Trophoblast cell (in vitro differentiated cells and primary cell): ENCODE measurements around the gene ZMAT2.

Source experiments
- DNase-seq, 2 donors: peaks; one replicate each; pipeline ENCODE4 v3.0.0-alpha.2; 2016
- H2AFZ ChIP-seq: 2 replicates; pipeline ENCODE4 v1.6.1; 2013; ENCODE audit warnings: low read length, moderate library complexity, mild to moderate bottlenecking; ENCODE audit not compliant: insufficient read depth, poor library complexity
- H2AK5ac ChIP-seq: 2 replicates; pipeline ENCODE4 v1.6.1; 2013; ENCODE audit warnings: mild to moderate bottlenecking, low read length
- H2BK120ac ChIP-seq: 2 replicates; pipeline ENCODE4 v1.6.1; 2013; ENCODE audit warnings: low read length, mild to moderate bottlenecking, moderate library complexity; ENCODE audit not compliant: insufficient read depth, poor library complexity
- H2BK12ac ChIP-seq: 2 replicates; pipeline ENCODE4 v1.6.1; 2013; ENCODE audit warnings: mild to moderate bottlenecking, low read length, moderate library complexity
- H2BK5ac ChIP-seq: 2 replicates; pipeline ENCODE4 v1.6.1; 2013; ENCODE audit warnings: low read length, low read depth, moderate library complexity, mild to moderate bottlenecking; ENCODE audit not compliant: poor library complexity
- H3K14ac ChIP-seq: 2 replicates; pipeline ENCODE4 v1.6.1; 2013; ENCODE audit warnings: mild to moderate bottlenecking, low read length
- H3K18ac ChIP-seq: 2 replicates; pipeline ENCODE4 v1.6.1; 2013; ENCODE audit warnings: mild to moderate bottlenecking, low read length
- H3K23ac ChIP-seq: 2 replicates; pipeline ENCODE4 v1.6.1; 2013; ENCODE audit warnings: low read length
- H3K27ac ChIP-seq: 2 replicates; pipeline ENCODE4 v1.5.1; 2013; ENCODE audit warnings: low read depth, mild to moderate bottlenecking, inconsistent platforms, low read length, moderate library complexity
- H3K27me3 ChIP-seq: 2 replicates; pipeline ENCODE4 v1.6.1; 2013; ENCODE audit warnings: inconsistent platforms, mild to moderate bottlenecking, low read length, moderate library complexity; ENCODE audit not compliant: insufficient read depth
- H3K36me3 ChIP-seq, 2 experiments: 1 replicate in 1 of 2; 2 replicates in 1 of 2; pipeline ENCODE4 v1.6.1; 2013; ENCODE audit warnings: low read length in 2 of 2, mild to moderate bottlenecking in 2 of 2, moderate library complexity in 1 of 2; ENCODE audit not compliant: insufficient read depth in 2 of 2, control insufficient read depth in 1 of 2
- H3K4ac ChIP-seq: 2 replicates; pipeline ENCODE4 v1.6.1; 2013; ENCODE audit warnings: low read depth, mild to moderate bottlenecking, low read length, moderate library complexity
- H3K4me1 ChIP-seq, 2 experiments: 1 replicate in 1 of 2; 2 replicates in 1 of 2; pipeline ENCODE4 v1.6.1; 2013; ENCODE audit warnings: low read length in 2 of 2, mild to moderate bottlenecking in 2 of 2, moderate library complexity in 1 of 2; ENCODE audit not compliant: insufficient read depth in 2 of 2, control insufficient read depth in 1 of 2
- H3K4me2 ChIP-seq: 2 replicates; pipeline ENCODE4 v1.6.1; 2013; ENCODE audit warnings: inconsistent platforms, mild to moderate bottlenecking, low read length, moderate library complexity
- H3K4me3 ChIP-seq: 2 replicates; pipeline ENCODE4 v1.5.1; 2013; ENCODE audit warnings: mild to moderate bottlenecking, low read depth, low read length, inconsistent platforms
- H3K79me1 ChIP-seq: one replicate; pipeline ENCODE4 v1.6.1; 2013; ENCODE audit warnings: low read length
- H3K79me2 ChIP-seq: 2 replicates; pipeline ENCODE4 v1.6.1; 2013; ENCODE audit warnings: low read length, mild to moderate bottlenecking; ENCODE audit not compliant: control insufficient read depth, insufficient read depth, poor library complexity
- H3K9ac ChIP-seq: 2 replicates; pipeline ENCODE4 v1.6.1; 2013; ENCODE audit warnings: mild to moderate bottlenecking, low read length
- H3K9me3 ChIP-seq: 2 replicates; pipeline ENCODE4 v1.6.1; 2013; ENCODE audit warnings: low read depth, mild to moderate bottlenecking, control low read depth, inconsistent platforms, low read length; ENCODE audit not compliant: insufficient read depth
- H4K12ac ChIP-seq: 2 replicates; pipeline ENCODE4 v1.6.1; 2013; ENCODE audit warnings: low read depth, mild to moderate bottlenecking, low read length, moderate library complexity
- H4K8ac ChIP-seq: 2 replicates; pipeline ENCODE4 v1.6.1; 2013; ENCODE audit warnings: low read depth, mild to moderate bottlenecking, low read length, moderate library complexity
- H4K91ac ChIP-seq: one replicate; pipeline ENCODE4 v1.6.1; 2013; ENCODE audit warnings: low read depth, mild to moderate bottlenecking, low read length, moderate library complexity
- WGBS: extraction: QIAGEN DNeasy Blood & Tissue Kit; methylation state at CpG from one replicate; pipeline ENCODE4 v1.1.7; 2013; ENCODE audit warnings: missing lambda C conversion rate; ENCODE audit not compliant: insufficient read length, insufficient coverage; ENCODE audit errors: extremely low coverage; 5-methylcytosine and 5-hydroxymethylcytosine counted together

Gene ZMAT2

GRCh38 chr5:140678993-140679392 lies 21.3 kb upstream of the ZMAT2 start:
- peaks cover 3% of the 10 kb centered on the region for H3K9me3 ChIP-seq
- H2AK5ac ChIP-seq, result no peak overlapping the region
- H3K4me2 ChIP-seq, result no peak overlapping the region
- H2BK12ac ChIP-seq, result no peak overlapping the region
- no peak overlapping the region for H3K18ac ChIP-seq
- H3K23ac ChIP-seq, result no peak overlapping the region
- H3K4me3 ChIP-seq, result no peak overlapping the region
- peaks cover 33 to 67% of the 10 kb centered on the region in 2 experiments for H3K36me3 ChIP-seq
- no peak overlapping the region for H4K8ac ChIP-seq
- H2BK120ac ChIP-seq, result no peak overlapping the region
- no peak for DNase-seq
- no peak overlapping the region for H3K4ac ChIP-seq
- no peak overlapping the region for H4K12ac ChIP-seq
- no peak overlapping the region for H2BK5ac ChIP-seq
- no peaks in the 10 kb centered on the region for H3K27me3 ChIP-seq
- no peak overlapping the region for H2AFZ ChIP-seq
- H4K91ac ChIP-seq, result no peak overlapping the region
- no peaks in the 10 kb centered on the region for H3K79me2 ChIP-seq
- H3K9ac ChIP-seq, result no peak overlapping the region
- no peaks in the 10 kb centered on the region for H3K79me1 ChIP-seq
- no peak overlapping the region for H3K27ac ChIP-seq
- WGBS, result no CpG with 5 or more reads among the region's 7 CpGs
- no peak overlapping the region for H3K14ac ChIP-seq
- no peaks in the 10 kb centered on the region for H3K4me1 ChIP-seq

GRCh38 chr5:140690376-140690932 lies 9.8 kb upstream of the ZMAT2 start:
- H3K36me3 ChIP-seq, result peaks cover 28 to 33% of the 10 kb centered on the region in 2 experiments
- H2BK12ac ChIP-seq, result no peak overlapping the region
- H2AFZ ChIP-seq, result peak overlapping the region; percentile 18
- peak overlapping the region; percentile 85 for H4K12ac ChIP-seq
- H2BK120ac ChIP-seq, result no peak overlapping the region
- peaks cover 3 to 4% of the 10 kb centered on the region in 2 experiments for H3K4me1 ChIP-seq
- DNase-seq, result peak in 1 of 2 donors; percentile 7
- H3K27me3 ChIP-seq, result no peaks in the 10 kb centered on the region
- peak overlapping the region; percentile 82 for H3K9ac ChIP-seq
- H3K4me3 ChIP-seq, result peak overlapping the region; percentile 86
- H3K4me2 ChIP-seq, result peak overlapping the region; percentile 91
- peak overlapping the region; percentile 4 for H2BK5ac ChIP-seq
- H3K79me2 ChIP-seq, result peaks cover 10% of the 10 kb centered on the region
- H3K79me1 ChIP-seq, result peaks cover 7% of the 10 kb centered on the region
- H3K23ac ChIP-seq, result no peak overlapping the region
- peak overlapping the region; percentile 52 for H3K14ac ChIP-seq
- H3K27ac ChIP-seq, result peak overlapping the region; percentile 61
- H3K4ac ChIP-seq, result peak overlapping the region; percentile 13
- no peak overlapping the region for H2AK5ac ChIP-seq
- H4K91ac ChIP-seq, result peak overlapping the region; percentile 15
- no CpG with 5 or more reads among the region's 8 CpGs for whole genome bisulfite sequencing
- H3K18ac ChIP-seq, result peak overlapping the region; percentile 51
- peak overlapping the region; percentile 75 for H4K8ac ChIP-seq
- H3K9me3 ChIP-seq, result no peaks in the 10 kb centered on the region

GRCh38 chr5:140690941-140691924 lies 9.0 kb upstream of the ZMAT2 start, which contains the start of the genes HARS1 and HARS2:
TSS of gene HARS1 (minus strand) at chr5:140691370. CDS start at chr5:140691304, 66 bp downstream.
TSS of gene HARS2 (plus strand) at chr5:140691455. CDS start at chr5:140691649, 194 bp downstream.
- H3K23ac ChIP-seq, result no peak within 1 kb of the TSS
- H3K79me1 ChIP-seq, result peaks cover 7% of the 10 kb centered on the region
- peak within 1 kb of the TSS; percentile 95 for H4K8ac ChIP-seq
- peak within 1 kb of the TSS; percentile 61 for H3K27ac ChIP-seq
- peak within 1 kb of the TSS; percentile 51 for H3K18ac ChIP-seq
- peak within 1 kb of the TSS; percentile 85 for H3K4ac ChIP-seq
- H3K4me2 ChIP-seq, result peak within 1 kb of the TSS; percentile 91
- H4K12ac ChIP-seq, result peak within 1 kb of the TSS; percentile 85
- no peak within 1 kb of the TSS for H2BK12ac ChIP-seq
- H4K91ac ChIP-seq, result peak within 1 kb of the TSS; percentile 69
- H3K9ac ChIP-seq, result peak within 1 kb of the TSS; percentile 95
- H2BK120ac ChIP-seq, result peak within 1 kb of the TSS; percentile 45
- WGBS, result no CpG with 5 or more reads among the region's 61 CpGs
- H3K14ac ChIP-seq, result peak within 1 kb of the TSS; percentile 54
- peak within 1 kb of the TSS; percentile 33 for H2AFZ ChIP-seq
- H3K79me2 ChIP-seq, result peaks cover 10% of the 10 kb centered on the region
- peak; percentile 94 to 97 for DNase-seq
- H2AK5ac ChIP-seq, result peak within 1 kb of the TSS; percentile 22
- H3K4me3 ChIP-seq, result peak within 1 kb of the TSS; percentile 86
- H2BK5ac ChIP-seq, result peak within 1 kb of the TSS; percentile 84
- no peaks in the 10 kb centered on the region for H3K27me3 ChIP-seq
- peaks cover 3 to 4% of the 10 kb centered on the region in 2 experiments for H3K4me1 ChIP-seq
- H3K36me3 ChIP-seq, result peaks cover 26 to 37% of the 10 kb centered on the region in 2 experiments
- no peaks in the 10 kb centered on the region for H3K9me3 ChIP-seq

DNA sequence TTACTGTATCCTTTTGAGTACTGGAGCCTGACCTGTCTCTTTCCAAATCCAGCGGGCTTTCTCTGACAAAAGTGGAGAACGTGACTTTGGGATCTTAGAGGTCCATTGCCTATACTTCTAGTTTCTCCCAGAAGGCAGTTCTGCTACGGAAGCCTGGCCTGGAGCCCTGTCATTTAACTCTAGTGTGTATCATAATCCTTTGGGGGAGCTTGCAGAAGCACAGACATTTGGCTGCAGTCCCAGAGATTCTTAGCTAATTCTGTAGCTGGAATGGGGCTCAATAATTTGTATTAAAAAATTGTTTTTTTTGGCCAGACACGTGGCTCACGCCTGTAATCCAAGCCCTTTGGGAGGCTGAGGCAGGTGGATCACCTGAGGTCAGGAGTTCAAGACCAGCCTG lies 6.0 kb upstream of the ZMAT2 start:
- WGBS, result no CpG with 5 or more reads among the region's 5 CpGs

More for the DNA sequence above, 6.0 kb upstream of the ZMAT2 start:
- no peaks in the 10 kb centered on the region for H3K27me3 ChIP-seq
- H4K91ac ChIP-seq, result no peak overlapping the region
- H3K23ac ChIP-seq, result no peak overlapping the region
- H3K18ac ChIP-seq, result no peak overlapping the region
- peaks cover 3 to 4% of the 10 kb centered on the region in 2 experiments for H3K4me1 ChIP-seq
- no peak overlapping the region for H3K9ac ChIP-seq
- peaks cover 30 to 53% of the 10 kb centered on the region in 2 experiments for H3K36me3 ChIP-seq
- DNase-seq, result no peak
- peaks cover 10% of the 10 kb centered on the region for H3K79me2 ChIP-seq
- H3K4me2 ChIP-seq, result no peak overlapping the region
- H2BK120ac ChIP-seq, result no peak overlapping the region
- H3K4ac ChIP-seq, result no peak overlapping the region
- H2AFZ ChIP-seq, result no peak overlapping the region
- H2AK5ac ChIP-seq, result no peak overlapping the region
- H4K12ac ChIP-seq, result no peak overlapping the region
- no peak overlapping the region for H3K27ac ChIP-seq
- H4K8ac ChIP-seq, result no peak overlapping the region
- no peak overlapping the region for H2BK12ac ChIP-seq
- no peak overlapping the region for H2BK5ac ChIP-seq
- peaks cover 7% of the 10 kb centered on the region for H3K79me1 ChIP-seq
- no peak overlapping the region for H3K14ac ChIP-seq
- no peak overlapping the region for H3K4me3 ChIP-seq
- no peaks in the 10 kb centered on the region for H3K9me3 ChIP-seq
